Natural killer cell treated with Interleukin-12 subunit alpha and Interleukin-12 subunit beta and Interleukin-15 and Interleukin-18, amount 100 ng/mL, for 72 hours (primary cell): ENCODE measurements around the gene ATG9A. TPM values are rescaled to one million over a fixed set of nuclear protein-coding genes. Genes with fewer than 3 reads are reported as not detected.
A peak's percentile ranks its signal among the peaks of the same experiment; 100 is the strongest.

Experiments used
- ATAC-seq, 2 donors: fragments of 150-1000 bp; cut with Tn5 transposase in 1 of 2; sonication (Bioruptor Pico), chemical (Tn5 transposase) in 1 of 2; 2 replicates each; pipeline ENCODE4 v1.10.0; 2021
- DNase-seq: peaks from one replicate; pipeline ENCODE4 v3.0.0; 2022; ENCODE audit warnings: low spot score
- H3K27ac Mint-ChIP-seq, 2 donors: 1 replicate in 1 of 2; 2 replicates in 1 of 2; pipeline ENCODE4 v1.8.0; 2022; ENCODE audit warnings: mixed read lengths in 2 of 2, mild to moderate bottlenecking in 1 of 2, moderate library complexity in 1 of 2
- H3K27me3 Mint-ChIP-seq, 2 donors: 1 replicate in 1 of 2; 2 replicates in 1 of 2; pipeline ENCODE4 v1.8.0; 2022; ENCODE audit warnings: mixed read lengths in 2 of 2
- H3K36me3 Mint-ChIP-seq: one replicate; pipeline ENCODE4 v1.8.0; 2022; ENCODE audit warnings: mixed read lengths
- H3K4me1 Mint-ChIP-seq, 2 donors: 1 replicate in 1 of 2; 2 replicates in 1 of 2; pipeline ENCODE4 v1.8.0; 2022; ENCODE audit warnings: low read depth in 2 of 2, mixed read lengths in 2 of 2, mild to moderate bottlenecking in 1 of 2
- H3K4me3 Mint-ChIP-seq: one replicate; pipeline ENCODE4 v1.8.0; 2022; ENCODE audit warnings: mixed read lengths
- H3K9me3 Mint-ChIP-seq: 2 replicates; pipeline ENCODE4 v1.8.0; 2022; ENCODE audit warnings: mixed read lengths
- total RNA-seq, 2 donors: library from RNA; stranded (reverse); gene quantifications; one replicate each; pipeline ENCODE4 v1.2.3, GENCODE V29; 2022

ATG9A gene
- total RNA-seq, 2 donors from 2014 or later = 43.0 to 52.7 TPM

GRCh38 chr2:219177552-219178376 lies 51.7 kb downstream of the ATG9A start, which contains the start of gene RETREG2:
RETREG2 (plus strand) TSS chr2:219178275; CDS start chr2:219178353, 78 bp downstream.
- Mint-ChIP-seq H3K36me3 (peaks cover 16% of the 10 kb centered on the region), H3K27me3 (no peaks in the 10 kb centered on the region), H3K4me1 (peaks cover 46 to 54% of the 10 kb centered on the region in 2 donors), H3K4me3 (peak within 1 kb of the TSS; percentile 99), H3K27ac (peak within 1 kb of the TSS; percentile 99 to 100), H3K9me3 (no peaks in the 10 kb centered on the region)
- DNase-seq (peak; percentile 88), ATAC-seq (peak; percentile 71 to 81)

DNA sequence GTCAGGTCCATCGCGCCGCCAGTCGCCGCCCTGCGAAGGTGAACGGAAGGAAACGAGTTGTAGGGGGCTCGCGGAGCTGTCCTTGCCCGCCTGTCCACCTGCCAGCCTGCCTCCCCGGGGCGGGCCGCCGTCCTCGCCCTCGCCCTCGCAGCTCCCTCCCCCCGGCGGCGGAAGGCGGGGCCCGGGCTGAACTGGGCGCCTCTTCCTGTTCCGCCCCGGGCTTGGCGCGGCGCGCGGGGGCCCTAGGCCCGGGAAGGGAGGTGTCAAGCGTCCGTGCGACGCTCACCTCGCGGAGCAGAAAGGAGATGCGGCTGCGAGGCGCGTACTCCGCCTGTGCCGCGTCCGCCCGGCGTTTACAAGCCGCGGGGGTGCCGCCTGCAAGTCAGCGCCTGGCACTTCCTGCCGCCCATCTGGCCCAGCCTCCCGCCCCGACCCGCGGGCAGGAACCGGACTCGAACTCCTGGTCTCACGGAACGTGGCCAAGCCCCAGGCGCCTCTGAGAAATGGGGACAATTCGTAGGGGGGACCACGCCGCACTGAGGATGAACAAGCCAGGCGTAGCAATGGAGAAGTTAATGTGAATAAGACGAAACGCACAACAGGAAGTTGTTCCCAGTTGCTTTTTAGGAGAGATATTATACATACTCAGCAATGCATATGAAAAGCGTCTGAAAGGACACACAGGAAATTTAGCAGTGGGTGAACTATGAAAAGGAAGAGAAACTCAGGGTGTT lies 52.5 kb downstream of the ATG9A start, which contains the start of gene CNPPD1:
Gene CNPPD1 (minus strand): TSS at position 108 of the 734 bp plus-strand sequence. CDS start 97 bp downstream, at position 11.
- H3K27ac Mint-ChIP-seq = peak within 1 kb of the TSS; percentile 99 to 100
- DNase-seq (peak; percentile 93), ATAC-seq (peak; percentile 87 to 91)
- H3K9me3 Mint-ChIP-seq = no peaks in the 10 kb centered on the region
- H3K4me3 Mint-ChIP-seq = peak within 1 kb of the TSS; percentile 99
- peaks cover 45 to 54% of the 10 kb centered on the region in 2 donors for H3K4me1 Mint-ChIP-seq
- H3K36me3 Mint-ChIP-seq = peaks cover 16% of the 10 kb centered on the region
- no peaks in the 10 kb centered on the region for H3K27me3 Mint-ChIP-seq

GRCh38 chr2:219175928-219176817 lies 53.3 kb downstream of the ATG9A start:
- H3K4me3 Mint-ChIP-seq = peak overlapping the region; percentile 99
- peaks cover 47 to 53% of the 10 kb centered on the region in 2 donors for H3K4me1 Mint-ChIP-seq
- H3K9me3 Mint-ChIP-seq = no peaks in the 10 kb centered on the region
- H3K36me3 Mint-ChIP-seq = peaks cover 22% of the 10 kb centered on the region
- DNase-seq (no peak), ATAC-seq (peak; percentile 1 to 39)
- H3K27me3 Mint-ChIP-seq = no peaks in the 10 kb centered on the region
- peak overlapping the region; percentile 69 to 83 for H3K27ac Mint-ChIP-seq

DNA sequence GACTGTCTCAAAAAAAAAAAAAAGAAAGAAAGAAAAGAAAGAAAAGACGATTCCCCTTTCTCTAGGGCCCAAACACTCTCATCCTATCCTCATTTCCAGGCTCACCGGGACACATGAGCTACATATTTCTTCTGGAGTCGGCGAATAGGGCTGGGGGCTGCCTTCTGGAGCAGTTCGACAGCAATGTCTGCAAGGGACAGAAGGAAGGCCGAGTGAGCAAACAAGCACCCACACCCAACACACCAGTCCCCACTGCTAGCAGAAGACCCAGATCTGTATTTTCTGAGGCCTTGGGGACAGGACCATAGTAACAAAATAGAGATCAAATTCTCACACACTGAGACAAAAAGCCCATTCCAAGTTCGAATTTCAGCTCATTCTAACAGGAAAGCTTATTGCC lies 54.0 kb downstream of the ATG9A start:
- no peaks in the 10 kb centered on the region for H3K27me3 Mint-ChIP-seq
- H3K4me1 Mint-ChIP-seq = peaks cover 40 to 46% of the 10 kb centered on the region in 2 donors
- DNase-seq = no peak
- peak overlapping the region; percentile 85 for H3K4me3 Mint-ChIP-seq
- peak overlapping the region; percentile 69 to 83 for H3K27ac Mint-ChIP-seq
- ATAC-seq = no peak
- peaks cover 15% of the 10 kb centered on the region for H3K36me3 Mint-ChIP-seq
- no peaks in the 10 kb centered on the region for H3K9me3 Mint-ChIP-seq

GRCh38 chr2:219174801-219175200 lies 54.6 kb downstream of the ATG9A start:
- Mint-ChIP-seq H3K27ac (peak overlapping the region; percentile 69 to 83), H3K9me3 (no peaks in the 10 kb centered on the region), H3K4me1 (peaks cover 40 to 45% of the 10 kb centered on the region in 2 donors), H3K36me3 (peaks cover 14% of the 10 kb centered on the region), H3K4me3 (peak overlapping the region; percentile 85), H3K27me3 (no peaks in the 10 kb centered on the region)
- ATAC-seq (no peak), DNase-seq (no peak)

DNA sequence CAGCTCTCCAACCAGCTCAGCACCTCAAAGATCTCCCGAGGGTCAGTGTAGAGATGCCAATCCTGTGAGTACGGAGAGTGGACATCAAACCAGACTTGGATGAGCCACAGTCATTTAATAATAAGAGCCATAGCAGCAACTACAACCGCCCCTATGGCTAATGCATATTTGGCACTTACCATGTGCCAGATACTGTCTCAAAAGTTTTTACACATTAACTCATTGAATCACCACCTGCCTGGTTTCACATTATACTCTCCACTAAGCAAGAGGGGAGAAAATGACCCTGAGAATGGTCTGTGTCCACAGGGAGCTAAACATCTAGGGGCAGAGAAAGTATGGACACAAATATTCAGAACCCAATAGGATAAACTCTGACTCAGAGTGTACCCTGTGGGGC lies 55.3 kb downstream of the ATG9A start:
- Mint-ChIP-seq H3K36me3 (peaks cover 14% of the 10 kb centered on the region), H3K27ac (peak overlapping the region; percentile 19 to 61), H3K27me3 (no peaks in the 10 kb centered on the region), H3K4me1 (peaks cover 34 to 41% of the 10 kb centered on the region in 2 donors), H3K4me3 (peak overlapping the region; percentile 85), H3K9me3 (no peaks in the 10 kb centered on the region)
- DNase-seq (no peak), ATAC-seq (no peak)

- Mint-ChIP-seq H3K4me3 (no peak overlapping the region), H3K36me3 (peaks cover 14% of the 10 kb centered on the region), H3K9me3 (no peaks in the 10 kb centered on the region), H3K27me3 (no peaks in the 10 kb centered on the region), H3K4me1 (peaks cover 28 to 34% of the 10 kb centered on the region in 2 donors), H3K27ac (no peak overlapping the region)
- DNase-seq (no peak), ATAC-seq (no peak)
These were observed 56.3 kb downstream of the ATG9A start for GRCh38 chr2:219173176-219173575.

GRCh38 chr2:219172231-219173154 lies 56.9 kb downstream of the ATG9A start:
- H3K4me3 Mint-ChIP-seq = no peak overlapping the region
- no peaks in the 10 kb centered on the region for H3K27me3 Mint-ChIP-seq
- ATAC-seq (no peak), DNase-seq (no peak)
- peaks cover 27 to 31% of the 10 kb centered on the region in 2 donors for H3K4me1 Mint-ChIP-seq
- no peaks in the 10 kb centered on the region for H3K9me3 Mint-ChIP-seq
- H3K36me3 Mint-ChIP-seq = peaks cover 14% of the 10 kb centered on the region
- H3K27ac Mint-ChIP-seq = peak overlapping the region in 1 of 2 donors; percentile 64

DNA sequence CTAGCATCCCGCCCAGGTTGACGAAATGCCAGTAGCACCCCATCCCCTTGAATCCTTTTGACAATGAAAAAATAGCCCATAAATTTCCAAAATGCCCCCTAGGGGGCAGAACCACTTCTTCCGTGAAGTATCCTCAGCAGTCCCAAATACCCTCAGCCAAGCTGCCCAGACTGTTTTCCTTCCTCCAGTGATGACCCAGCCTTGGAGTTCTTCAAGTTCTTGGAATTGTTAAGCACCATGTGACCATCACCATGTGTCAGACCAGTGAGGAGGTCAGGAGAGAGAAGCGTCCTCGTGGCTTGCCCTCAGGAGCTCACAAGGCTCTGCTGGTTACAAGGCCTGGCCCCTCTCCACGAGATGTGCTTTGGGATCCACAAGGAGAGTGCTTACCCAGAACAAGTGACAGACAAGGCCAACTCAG lies 58.2 kb downstream of the ATG9A start:
- H3K27me3 Mint-ChIP-seq = no peaks in the 10 kb centered on the region
- H3K27ac Mint-ChIP-seq = peak overlapping the region; percentile 39 to 40
- H3K4me1 Mint-ChIP-seq = peaks cover 22 to 25% of the 10 kb centered on the region in 2 donors
- peaks cover 14% of the 10 kb centered on the region for H3K36me3 Mint-ChIP-seq
- H3K9me3 Mint-ChIP-seq = no peaks in the 10 kb centered on the region
- ATAC-seq = peak in 1 of 2 donors; percentile 51
- DNase-seq = peak; percentile 72
- H3K4me3 Mint-ChIP-seq = no peak overlapping the region

DNA sequence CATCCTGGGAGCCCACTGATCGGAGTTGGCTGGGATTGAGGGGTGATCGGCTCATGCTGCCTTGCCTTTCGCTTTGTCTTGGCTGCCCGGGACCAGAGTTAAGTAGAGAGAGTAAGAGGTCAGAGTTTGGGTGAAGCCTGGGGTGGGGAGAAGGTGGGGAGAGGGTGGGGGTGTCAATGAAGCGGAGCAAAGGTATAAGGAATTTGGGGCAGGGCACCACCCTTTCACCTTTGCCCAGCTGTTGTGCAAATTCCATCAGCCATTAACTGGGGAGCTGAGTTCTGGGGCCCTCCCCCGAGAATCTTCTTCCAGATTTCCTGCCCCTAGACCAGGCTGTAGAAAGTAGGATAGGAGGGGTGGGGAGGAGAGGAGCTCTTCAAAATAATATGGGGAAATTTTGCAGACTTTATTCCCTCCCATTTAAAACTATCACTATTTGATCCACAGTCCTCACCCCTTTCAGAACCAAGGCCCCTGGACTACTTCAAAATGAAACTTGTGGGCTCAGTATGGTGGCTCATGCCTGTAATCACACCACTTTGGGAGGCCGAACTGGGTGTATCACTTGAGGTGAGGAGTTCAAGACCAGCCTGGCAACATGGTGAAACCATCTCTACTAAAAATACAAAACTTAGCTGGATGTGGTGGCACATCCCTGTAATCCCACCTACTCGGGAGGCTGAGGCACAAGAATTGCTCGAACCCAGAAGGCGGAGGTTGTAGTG lies 59.3 kb downstream of the ATG9A start, which contains the start of gene SLC23A3:
Gene SLC23A3 (minus strand): TSS at position 100 of the 725 bp plus-strand sequence. CDS start 45 bp downstream, at position 55.
- no peak for DNase-seq
- no peaks in the 10 kb centered on the region for H3K27me3 Mint-ChIP-seq
- H3K27ac Mint-ChIP-seq = no peak within 1 kb of the TSS
- H3K36me3 Mint-ChIP-seq = peaks cover 14% of the 10 kb centered on the region
- ATAC-seq = no peak
- no peak within 1 kb of the TSS for H3K4me3 Mint-ChIP-seq
- H3K9me3 Mint-ChIP-seq = no peaks in the 10 kb centered on the region
- peaks cover 14 to 17% of the 10 kb centered on the region in 2 donors for H3K4me1 Mint-ChIP-seq
